GM21423 (cell line): Measurements from ENCODE around the gene RFX4.
"Not testable (repeated sequence)": the region's sequence is repeated elsewhere in the genome, so short reads cannot be mapped to it uniquely, and the experiment has no call there.

Experiments used
- ATAC-seq: cut with Tn5 transposase; IDR thresholded peaks from one replicate; pipeline ENCODE4 v1.9.1; 2021; ENCODE audit warnings: mild to moderate bottlenecking, moderate library complexity; ENCODE audit not compliant: unreplicated experiment

RFX4 gene

DNA sequence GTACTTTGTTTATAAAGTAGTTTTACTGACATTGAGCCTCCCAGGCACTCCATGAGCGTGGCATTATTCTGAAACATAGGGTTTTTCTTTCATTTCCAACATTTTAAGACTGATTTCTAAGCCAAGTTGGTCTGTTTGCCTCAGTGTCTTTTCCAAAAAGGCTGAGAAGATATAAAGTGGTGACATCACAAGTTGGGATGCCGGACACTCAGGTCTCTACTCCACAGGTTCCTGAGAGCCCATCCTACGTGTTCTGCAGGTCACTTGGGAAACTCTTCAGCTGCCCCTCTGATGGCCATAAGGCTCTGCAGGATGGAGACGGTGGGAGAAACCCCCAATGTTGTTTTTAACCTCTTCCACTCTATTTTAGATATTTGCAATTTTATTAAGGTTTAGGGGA lies 6.0 kb downstream of the RFX4 start:
- no peak for ATAC-seq

- ATAC-seq, result no peak
Measured at GRCh38 chr12:106590601-106591000, 7.8 kb downstream of the RFX4 start.

DNA sequence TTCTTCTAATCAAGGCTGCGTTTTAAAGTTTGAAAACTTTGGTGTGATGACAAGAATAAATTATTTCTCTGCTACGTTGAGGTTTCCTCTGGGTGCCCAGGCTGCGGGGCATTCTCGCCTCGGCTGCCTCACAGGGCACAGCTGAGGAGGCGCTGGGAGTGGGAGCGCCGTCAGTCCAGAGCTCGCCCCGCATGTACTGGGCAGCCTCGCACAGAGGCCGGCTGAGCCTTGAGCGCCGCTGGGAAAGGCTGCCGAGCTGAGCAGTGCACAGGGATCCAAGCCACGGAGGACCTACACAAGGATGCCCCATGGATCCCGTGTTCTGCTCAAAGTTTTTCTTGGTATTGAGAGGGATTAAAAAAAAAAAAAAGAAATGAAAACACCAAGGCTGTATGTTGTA lies 11.6 kb downstream of the RFX4 start:
- no peak for ATAC-seq

- no peak for ATAC-seq
Measured at GRCh38 chr12:106595268-106595667, 12.5 kb downstream of the RFX4 start.

- ATAC-seq, result no peak
Measured at GRCh38 chr12:106598003-106598402, 15.2 kb downstream of the RFX4 start.

- ATAC-seq, result no peak
Measured at GRCh38 chr12:106599302-106599701, 16.5 kb downstream of the RFX4 start.

DNA sequence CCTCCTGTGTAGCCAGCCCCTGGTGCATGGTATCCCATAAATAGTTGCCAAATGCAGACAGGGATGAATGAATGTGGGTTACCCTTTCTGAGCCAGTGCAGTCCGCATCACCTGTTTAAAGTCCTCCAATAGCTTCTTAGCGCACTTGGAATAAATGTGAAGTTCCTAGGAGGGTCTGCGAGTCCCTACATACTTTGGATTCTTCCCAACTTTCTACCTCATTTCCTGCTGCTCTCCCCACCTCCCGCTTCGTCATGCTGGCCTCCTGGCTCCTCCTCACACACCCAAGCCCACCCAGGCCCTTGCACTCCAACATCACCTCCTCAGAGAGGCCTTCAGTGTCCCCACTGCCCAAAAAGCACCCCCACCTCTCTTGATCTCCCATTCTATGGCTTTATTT lies 17.7 kb downstream of the RFX4 start:
- ATAC-seq, result no peak

GRCh38 chr12:106601031-106601430 lies 18.2 kb downstream of the RFX4 start:
- no peak for ATAC-seq

DNA sequence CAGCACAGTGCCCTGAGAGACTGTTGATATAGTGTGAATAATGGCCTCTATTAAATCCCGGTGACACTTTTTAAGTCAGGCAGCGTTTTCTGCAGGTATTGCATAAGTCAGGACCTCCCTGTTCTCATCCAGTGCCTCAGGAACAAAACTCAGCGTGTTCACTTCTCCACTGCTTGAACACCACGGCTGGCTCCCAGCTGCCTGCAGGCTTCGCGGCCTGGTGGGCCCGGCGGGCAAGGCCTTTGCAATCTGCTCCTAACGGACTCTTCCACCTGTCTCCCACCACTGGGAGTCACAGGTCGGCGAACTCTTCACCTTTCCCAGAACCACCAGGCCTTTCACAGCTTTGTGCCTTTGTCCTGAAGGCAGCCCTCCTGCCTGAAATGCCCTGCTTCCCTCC lies 18.7 kb downstream of the RFX4 start:
- no peak for ATAC-seq

DNA sequence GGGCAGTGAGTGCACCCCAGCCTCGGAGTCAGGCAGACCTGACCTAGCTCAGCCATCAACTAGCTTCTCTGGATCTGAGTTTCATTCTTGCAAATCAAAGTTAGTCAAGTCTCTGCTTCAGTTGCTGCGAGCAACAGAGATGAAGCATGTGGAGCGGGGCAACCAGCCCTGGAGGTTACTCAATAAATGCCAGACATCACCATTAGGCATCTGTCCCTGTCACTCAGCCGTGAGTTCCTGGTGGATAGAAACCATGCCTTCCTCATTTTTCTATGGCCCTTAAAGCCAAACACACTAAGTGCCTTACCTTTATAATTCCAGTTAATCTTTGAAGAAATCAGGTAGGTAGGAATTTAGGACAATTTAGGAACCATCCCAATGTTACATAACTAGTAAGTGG lies 19.3 kb downstream of the RFX4 start:
- ATAC-seq, result no peak

- no peak for ATAC-seq
Measured at GRCh38 chr12:106605254-106605653, 22.4 kb downstream of the RFX4 start.

- not testable (repeated sequence) for ATAC-seq
Measured at GRCh38 chr12:106620588-106620987, 37.8 kb downstream of the RFX4 start.

GRCh38 chr12:106625976-106626375 lies 43.2 kb downstream of the RFX4 start:
- no peak for ATAC-seq

- no peak for ATAC-seq
Measured at GRCh38 chr12:106629797-106630659, 47.2 kb downstream of the RFX4 start.

GRCh38 chr12:106631150-106631549 lies 48.3 kb downstream of the RFX4 start:
- no peak for ATAC-seq

DNA sequence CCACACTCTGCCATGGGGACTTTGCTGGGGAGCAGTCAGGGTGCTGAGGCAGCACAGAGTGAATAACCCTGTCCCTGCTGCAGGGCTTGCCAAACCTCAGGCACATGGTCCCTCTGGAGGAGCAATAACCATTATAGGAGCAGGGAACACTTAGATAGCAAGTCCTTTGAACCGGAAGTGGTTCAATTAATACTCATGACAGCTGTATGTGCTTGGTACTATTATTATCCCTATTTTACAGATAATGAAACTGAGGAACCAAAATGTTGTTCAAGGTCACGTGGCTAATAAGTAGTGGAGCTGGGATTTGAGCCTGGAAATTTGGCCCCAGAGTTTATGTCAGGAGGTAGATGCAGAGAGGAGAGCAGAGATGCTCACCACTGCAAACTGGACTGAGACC lies 49.0 kb downstream of the RFX4 start:
- ATAC-seq, result no peak

DNA sequence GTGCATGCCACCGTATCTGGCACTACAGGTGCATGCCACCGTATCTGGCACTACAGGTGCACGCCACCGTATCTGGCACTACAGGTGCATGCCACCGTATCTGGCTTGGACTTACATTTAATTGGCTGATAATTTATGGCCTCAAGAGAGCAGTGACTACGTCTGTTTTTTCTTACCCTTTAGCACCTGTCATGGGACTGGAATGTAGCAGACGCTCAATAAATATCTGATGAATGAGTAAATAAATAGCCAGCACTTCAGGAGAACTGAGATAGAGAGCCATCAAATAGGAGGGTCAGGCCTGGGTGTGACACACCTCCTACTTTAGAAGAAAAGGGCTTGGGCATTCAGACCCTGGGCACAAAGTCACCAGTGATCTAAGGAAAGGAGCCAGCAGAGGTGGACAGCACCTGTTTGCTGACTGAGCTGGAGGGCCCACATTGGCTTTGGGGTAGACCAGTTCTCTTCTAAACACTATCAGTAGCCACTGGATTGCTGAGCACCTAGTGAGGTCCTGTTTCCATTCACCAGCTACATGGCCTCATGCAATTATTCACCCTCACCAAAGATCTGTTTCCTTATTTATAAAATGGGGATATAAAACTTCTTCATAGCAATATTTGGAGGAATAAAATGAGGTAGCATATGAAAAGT lies 50.1 kb downstream of the RFX4 start:
- ATAC-seq, result no peak

DNA sequence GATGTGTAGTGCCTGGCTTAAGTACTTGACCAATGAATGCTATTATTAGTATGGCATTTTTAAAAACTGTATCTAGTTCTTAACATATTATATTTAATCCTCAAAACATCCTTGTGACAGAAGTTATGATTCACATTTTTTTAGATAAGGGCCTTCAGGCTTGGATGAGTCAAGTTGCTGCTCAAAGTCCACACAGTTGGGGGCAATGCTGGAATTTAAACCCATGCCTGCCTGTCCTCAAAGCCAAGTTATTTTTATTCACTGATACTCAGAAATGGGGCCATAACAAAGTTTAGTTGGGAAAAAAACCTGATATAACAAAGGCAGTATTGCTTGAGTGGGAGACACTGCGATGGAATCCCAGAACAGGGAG lies 50.6 kb downstream of the RFX4 start:
- ATAC-seq, result no peak

GRCh38 chr12:106634206-106634605 lies 51.4 kb downstream of the RFX4 start:
- no peak for ATAC-seq

- no peak for ATAC-seq
Measured at GRCh38 chr12:106643000-106643399, 60.2 kb downstream of the RFX4 start.

DNA sequence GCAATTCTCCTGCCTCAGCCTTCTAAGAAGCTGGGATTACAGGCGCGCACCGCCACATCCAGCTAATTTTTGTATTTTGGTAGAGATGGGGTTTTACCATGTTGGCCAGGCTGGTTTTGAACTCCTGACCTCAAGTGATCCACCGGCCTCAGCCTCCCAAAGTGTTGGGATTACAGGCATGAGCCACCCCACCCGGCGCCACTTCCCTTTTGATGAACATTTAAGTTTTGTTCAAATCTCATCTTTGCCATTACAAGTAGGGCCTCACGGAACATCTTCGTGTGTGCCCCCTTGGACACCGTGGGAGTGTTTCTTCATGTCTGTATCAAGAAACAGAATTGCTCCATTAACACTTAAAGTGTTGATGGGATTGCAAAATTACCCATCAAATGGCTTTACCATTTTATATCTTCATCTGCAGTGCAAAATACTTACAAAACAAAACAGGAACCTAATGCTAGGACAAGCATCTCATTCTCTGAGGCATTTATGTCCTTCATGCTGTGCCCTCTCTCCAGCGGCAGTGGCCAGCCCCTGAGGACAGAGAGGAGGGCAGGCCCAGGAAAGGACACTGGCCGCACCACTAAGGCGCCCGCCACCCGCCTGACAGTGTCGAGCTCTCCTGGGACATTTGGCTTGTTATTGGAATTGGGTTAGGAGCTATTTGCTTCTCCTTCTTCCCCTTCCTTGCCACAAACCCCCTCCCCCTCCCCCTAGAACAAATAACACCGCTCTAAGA lies 61.7 kb downstream of the RFX4 start:
- ATAC-seq, result no peak

DNA sequence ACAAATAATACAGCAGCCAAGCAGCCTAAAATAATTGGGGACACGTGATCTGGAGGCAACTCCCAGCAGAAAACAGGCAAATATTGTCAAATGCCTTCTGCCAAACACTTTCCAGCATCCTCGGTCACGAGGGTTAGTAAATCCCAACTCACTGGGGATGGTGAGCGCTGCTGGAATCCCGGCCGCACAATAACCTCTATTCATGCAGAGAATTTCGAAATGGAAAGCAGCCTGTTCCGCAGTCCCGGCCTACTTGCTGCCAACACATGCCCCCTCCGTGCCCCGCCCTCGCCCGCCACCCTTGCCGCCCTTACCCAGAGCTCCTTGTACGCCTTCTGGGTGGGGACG lies 62.2 kb downstream of the RFX4 start:
- ATAC-seq, result no peak
